Fibroblast of lung (primary cell): ENCODE measurements around the gene STPG4. TPM values are rescaled to one million over a fixed set of nuclear protein-coding genes. Genes with fewer than 3 reads are reported as not detected.

ENCODE experiments used
- DNase-seq, 2 donors: peaks; one replicate each; pipeline versions ENCODE4 v3.0.0 to v3.0.0-alpha.2; 2010; ENCODE audit warnings: low read depth in 2 of 2
- H2AFZ ChIP-seq: 2 replicates; pipeline ENCODE4 v1.5.1; 2012; ENCODE audit warnings: low read length, control low read depth, inconsistent platforms
- H3K27ac ChIP-seq: 2 replicates; pipeline ENCODE4 v1.5.1; 2011; ENCODE audit warnings: low read length, control low read depth; ENCODE audit not compliant: insufficient read depth
- H3K27me3 ChIP-seq: 2 replicates; pipeline ENCODE4 v1.5.1; 2011; ENCODE audit warnings: mild to moderate bottlenecking, low read length; ENCODE audit not compliant: control insufficient read depth, insufficient read depth
- H3K36me3 ChIP-seq: 2 replicates; pipeline ENCODE4 v1.5.1; 2011; ENCODE audit warnings: low read length; ENCODE audit not compliant: control insufficient read depth, insufficient read depth
- H3K4me1 ChIP-seq: 2 replicates; pipeline ENCODE4 v1.5.1; 2011; ENCODE audit warnings: low read length; ENCODE audit not compliant: control insufficient read depth, insufficient read depth; ENCODE audit errors: extremely low read depth
- H3K4me2 ChIP-seq: 2 replicates; pipeline ENCODE4 v1.5.1; 2011; ENCODE audit warnings: low read length, control low read depth; ENCODE audit not compliant: insufficient read depth; ENCODE audit errors: extremely low read depth
- H3K4me3 ChIP-seq, 4 experiments: fragments of 200-600 bp in 1 of 4; sonication (generic) in 1 of 4; replicated peaks in 1 of 4; 2 replicates each; pipeline ENCODE4 v1.5.1; 2011 to 2016; ENCODE audit warnings: low read length in 4 of 4, low read depth in 3 of 4, mild to moderate bottlenecking in 3 of 4, control low read depth in 2 of 4, inconsistent platforms in 1 of 4, mixed read lengths in 1 of 4; ENCODE audit not compliant: insufficient read depth in 1 of 4; ENCODE audit errors: control extremely low read depth in 1 of 4
- H3K79me2 ChIP-seq: 2 replicates; pipeline ENCODE4 v1.5.1; 2012; ENCODE audit warnings: mild to moderate bottlenecking, low read length, inconsistent platforms; ENCODE audit not compliant: control insufficient read depth, insufficient read depth
- H3K9ac ChIP-seq: 2 replicates; pipeline ENCODE4 v1.5.1; 2011; ENCODE audit warnings: mild to moderate bottlenecking, low read length, control low read depth; ENCODE audit not compliant: insufficient read depth
- H3K9me3 ChIP-seq: 2 replicates; pipeline ENCODE4 v1.5.1; 2012; ENCODE audit warnings: low read depth, low read length; ENCODE audit not compliant: control insufficient read depth, insufficient read depth
- H4K20me1 ChIP-seq: 2 replicates; pipeline ENCODE4 v1.5.1; 2011; ENCODE audit warnings: low read length; ENCODE audit not compliant: control insufficient read depth, insufficient read depth; ENCODE audit errors: extremely low read depth
- CTCF ChIP-seq, 2 donors: IDR thresholded peaks in 1 of 2; conservative IDR thresholded peaks in 1 of 2; 1 replicate in 1 of 2; 2 replicates in 1 of 2; pipeline ENCODE4 v1.5.1; 2011 to 2012; ENCODE audit warnings: low read length in 2 of 2, control low read depth in 1 of 2, inconsistent platforms in 1 of 2, low read depth in 1 of 2, mild to moderate bottlenecking in 1 of 2
- EZH2 ChIP-seq: IDR thresholded peaks from 2 replicates; pipeline ENCODE4 v1.5.1; 2012; ENCODE audit warnings: low read length, control low read depth, mild to moderate bottlenecking; ENCODE audit errors: missing control alignments
- polyA plus RNA-seq, 2 donors: library from polyadenylated mRNA; depleted of rRNA in 1 of 2; stranded (reverse) in 1 of 2; unstranded in 1 of 2; fragments of >200 nt; gene quantifications; 2 replicates each; pipeline ENCODE4 v1.2.1, GENCODE V29; 2011 to 2012; ENCODE audit warnings: missing spikeins in 1 of 2
- total RNA-seq: library from RNA; depleted of rRNA; stranded (reverse); fragments of >200 nt; gene quantifications from 2 replicates; pipeline ENCODE4 v1.2.1, GENCODE V29; 2014

STPG4 gene
- total and polyA plus RNA-seq, 2 donors (not counting 1 experiment from before 2014, with no cell fraction given), result 0.33 TPM; not detected in 1

DNA sequence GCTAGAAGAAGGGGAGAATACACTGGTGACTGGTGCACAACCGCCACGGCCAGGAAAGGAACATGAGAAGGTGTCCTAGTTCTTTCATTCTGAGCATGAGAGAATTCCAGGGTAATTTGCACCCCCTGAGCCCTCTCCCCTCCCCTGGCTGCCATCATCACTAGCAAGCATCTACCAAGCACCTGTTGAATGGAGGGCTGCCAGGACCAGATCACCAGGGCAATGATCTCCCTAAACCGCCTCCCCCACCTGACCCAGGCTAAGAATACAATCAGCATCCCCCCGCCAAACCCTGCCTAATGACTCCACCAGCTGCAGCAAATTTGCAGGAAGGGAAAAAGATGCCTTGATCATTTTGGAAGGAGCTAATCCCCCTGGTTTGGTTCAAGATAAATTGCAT lies 100.2 kb downstream of the STPG4 start:
- DNase-seq, result no peak
- no peak for TF ChIP-seq CTCF (conservative IDR thresholded peaks at IDR 0.05 in 1 of 2, IDR thresholded peaks at IDR 0.05 in 1 of 2; ENCODE audit: low read depth in 1 of 2, low read length in 2 of 2)
- peaks cover 18% of the 10 kb centered on the region for H3K36me3 ChIP-seq
- H3K27me3 ChIP-seq, result no peaks in the 10 kb centered on the region
- no peaks in the 10 kb centered on the region for H3K79me2 ChIP-seq
- H4K20me1 ChIP-seq, result no peaks in the 10 kb centered on the region
- H3K9me3 ChIP-seq, result no peaks in the 10 kb centered on the region
- no peak overlapping the region for H3K4me2 ChIP-seq
- peaks cover 37% of the 10 kb centered on the region for H3K4me1 ChIP-seq
- no peak overlapping the region for H3K9ac ChIP-seq
- H3K27ac ChIP-seq, result no peak overlapping the region
- H2AFZ ChIP-seq, result no peak overlapping the region
- H3K4me3 ChIP-seq, result no peak overlapping the region

DNA sequence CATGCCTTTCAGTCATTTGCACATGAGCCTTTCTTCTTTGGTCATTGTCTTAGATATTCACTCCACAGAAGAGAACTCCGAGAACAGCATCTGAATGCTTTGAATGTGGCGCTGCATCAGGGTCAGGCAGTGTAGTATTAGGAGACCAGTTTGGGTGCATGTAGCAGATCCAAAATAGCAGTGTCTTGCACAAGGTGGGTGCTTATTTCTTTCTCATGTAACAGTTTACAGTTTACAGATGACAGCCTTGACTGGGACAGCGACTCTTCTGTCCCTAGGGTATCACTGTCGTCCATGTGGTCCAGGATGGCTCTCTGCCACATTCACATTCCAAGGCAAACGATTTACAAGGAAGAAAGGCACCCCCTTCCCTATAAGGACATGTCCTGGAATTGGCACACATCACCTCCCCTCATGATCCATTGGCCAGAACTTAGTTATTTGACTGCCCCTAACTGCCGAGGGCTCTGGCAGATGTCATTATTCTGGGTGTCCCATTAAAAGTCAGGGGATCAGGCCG lies 101.0 kb downstream of the STPG4 start:
- no peaks in the 10 kb centered on the region for H3K27me3 ChIP-seq
- peaks cover 35% of the 10 kb centered on the region for H3K4me1 ChIP-seq
- no peaks in the 10 kb centered on the region for H4K20me1 ChIP-seq
- H3K4me2 ChIP-seq, result no peak overlapping the region
- no peak for DNase-seq
- H3K9me3 ChIP-seq, result no peaks in the 10 kb centered on the region
- H3K9ac ChIP-seq, result no peak overlapping the region
- no peaks in the 10 kb centered on the region for H3K79me2 ChIP-seq
- H3K36me3 ChIP-seq, result peaks cover 22% of the 10 kb centered on the region
- no peak overlapping the region for H3K27ac ChIP-seq
- no peak overlapping the region for H2AFZ ChIP-seq
- no peak overlapping the region for H3K4me3 ChIP-seq
- no peak for TF ChIP-seq CTCF (conservative IDR thresholded peaks at IDR 0.05 in 1 of 2, IDR thresholded peaks at IDR 0.05 in 1 of 2; ENCODE audit: low read depth in 1 of 2, low read length in 2 of 2)
- no peak for TF ChIP-seq EZH2

- H3K4me2 ChIP-seq, result no peak overlapping the region
Observed at GRCh38 chr2:47052847-47053246, 102.3 kb downstream of the STPG4 start.

More at GRCh38 chr2:47052847-47053246, 102.3 kb downstream of the STPG4 start:
- no peaks in the 10 kb centered on the region for H4K20me1 ChIP-seq
- H2AFZ ChIP-seq, result no peak overlapping the region
- H3K4me3 ChIP-seq, result no peak overlapping the region
- H3K4me1 ChIP-seq, result peaks cover 26% of the 10 kb centered on the region
- TF ChIP-seq EZH2, result no peak
- TF ChIP-seq CTCF (conservative IDR thresholded peaks at IDR 0.05 in 1 of 2, IDR thresholded peaks at IDR 0.05 in 1 of 2; ENCODE audit: low read depth in 1 of 2, low read length in 2 of 2), result no peak
- H3K27me3 ChIP-seq, result no peaks in the 10 kb centered on the region
- no peak for DNase-seq
- H3K79me2 ChIP-seq, result no peaks in the 10 kb centered on the region
- H3K9ac ChIP-seq, result no peak overlapping the region
- peaks cover 23% of the 10 kb centered on the region for H3K36me3 ChIP-seq
- H3K9me3 ChIP-seq, result no peaks in the 10 kb centered on the region
- no peak overlapping the region for H3K27ac ChIP-seq
